ENCODE results near the gene UNC45A.

- TF ChIP-seq EZH2 (IDR thresholded peaks at IDR 0.05; ENCODE audit: insufficient read depth, poor library complexity, severe bottlenecking) (no peak), EZH2phosphoT487 (IDR thresholded peaks at IDR 0.05; ENCODE audit: insufficient read depth, low read depth) (no peak)
These were observed 19.9 kb downstream of the UNC45A start, which contains the start of gene RCCD1 for GRCh38 chr15:90954712-90955623.
